WTC11 (cell line): ENCODE results near the gene ABCB7. TPM values are rescaled to one million over a fixed set of nuclear protein-coding genes. Genes with fewer than 3 reads are reported as not detected.

ENCODE experiments used
- ATAC-seq: fragments of 200-7000 bp; cut with Tn5 transposase; 2 replicates; pipeline ENCODE4 v1.10.0; 2021; ENCODE audit warnings: mild to moderate bottlenecking, moderate library complexity
- CTCF ChIA-PET: fragments of 300-600 bp; sonication (Branson Sonifier 250); formaldehyde crosslinking; loops from one replicate; lab custom pipeline; 2021; ENCODE audit warnings: antibody characterized with exemption; lab: Charles Lee
- POLR2A ChIA-PET: fragments of 350-600 bp; sonication (Branson Sonifier 250); formaldehyde crosslinking; loops from one replicate; lab custom pipeline; 2021; ENCODE audit warnings: antibody characterized with exemption; lab: Charles Lee
- DNase-seq: peaks from one replicate; pipeline ENCODE4 v3.0.0; 2021; ENCODE audit warnings: low spot score
- H3K27ac Mint-ChIP-seq: 2 replicates; pipeline ENCODE4 v1.8.0; 2021; ENCODE audit warnings: mixed read lengths
- H3K27me3 Mint-ChIP-seq: 2 replicates; pipeline ENCODE4 v1.8.0; 2021; ENCODE audit warnings: low read depth, mild to moderate bottlenecking, moderate library complexity, mixed read lengths
- H3K36me3 Mint-ChIP-seq: 2 replicates; pipeline ENCODE4 v1.8.0; 2021; ENCODE audit warnings: mixed read lengths
- H3K4me1 Mint-ChIP-seq: 2 replicates; pipeline ENCODE4 v1.8.0; 2022; ENCODE audit warnings: mixed read lengths
- H3K4me3 Mint-ChIP-seq: 2 replicates; pipeline ENCODE4 v1.8.0; 2021; ENCODE audit warnings: mild to moderate bottlenecking, moderate library complexity, mixed read lengths
- H3K9me3 Mint-ChIP-seq: 2 replicates; pipeline ENCODE4 v1.8.0; 2021; ENCODE audit warnings: mixed read lengths
- CREM ChIP-seq: sonication (generic); formaldehyde crosslinking; IDR thresholded peaks from 2 replicates; pipeline ENCODE4 v1.8.1; 2022; ENCODE audit warnings: mild to moderate bottlenecking, missing genetic modification reagents, moderate library complexity
- ESRRA ChIP-seq: sonication (generic); formaldehyde crosslinking; IDR thresholded peaks from 2 replicates; pipeline ENCODE4 v1.8.1; 2022; ENCODE audit warnings: mild to moderate bottlenecking, missing genetic modification reagents, borderline replicate concordance
- MXD4 ChIP-seq: fragments of 250-450 bp; sonication (Bioruptor Pico); IDR thresholded peaks from 2 replicates; pipeline ENCODE4 v1.8.0; 2021; ENCODE audit warnings: mild to moderate bottlenecking, moderate library complexity, borderline replicate concordance
- MYBL2 ChIP-seq: sonication (generic); formaldehyde crosslinking; IDR thresholded peaks from 2 replicates; pipeline ENCODE4 v1.8.1; 2023; ENCODE audit warnings: mild to moderate bottlenecking, moderate library complexity, missing genetic modification reagents
- NFE2L1 ChIP-seq: sonication (generic); formaldehyde crosslinking; IDR thresholded peaks from 2 replicates; pipeline ENCODE4 v1.8.1; 2023; ENCODE audit warnings: missing genetic modification reagents
- NR1H2 ChIP-seq: sonication (generic); formaldehyde crosslinking; IDR thresholded peaks from 2 replicates; pipeline ENCODE4 v1.9.0; 2021; ENCODE audit warnings: mild to moderate bottlenecking, moderate library complexity, missing genetic modification reagents
- TP53 ChIP-seq: sonication (generic); formaldehyde crosslinking; IDR thresholded peaks from 2 replicates; pipeline ENCODE4 v1.8.1; 2023; ENCODE audit warnings: mild to moderate bottlenecking, missing genetic modification reagents
- ZNF416 ChIP-seq: fragments of 250-450 bp; sonication (Bioruptor Pico); IDR thresholded peaks from 2 replicates; pipeline ENCODE4 v1.9.0; 2021; ENCODE audit warnings: mild to moderate bottlenecking, inconsistent platforms
- ZNF423 ChIP-seq: fragments of 250-450 bp; sonication (Bioruptor Pico); IDR thresholded peaks from 2 replicates; pipeline ENCODE4 v2.1.2; 2022; ENCODE audit warnings: mild to moderate bottlenecking, moderate library complexity
- total RNA-seq: library from RNA; stranded (reverse); gene quantifications from 3 replicates; pipeline ENCODE4 v1.2.3, GENCODE V29; 2021
- TF ChIP-seq, protein P1 (sequence below): sonication (generic); formaldehyde crosslinking; conservative IDR thresholded peaks from 2 replicates; pipeline ENCODE4 v1.8.1; 2023; ENCODE audit warnings: mild to moderate bottlenecking, low read depth, missing genetic modification reagents, moderate library complexity
- TF ChIP-seq, protein P2 (sequence below): sonication (generic); formaldehyde crosslinking; IDR thresholded peaks from 2 replicates; pipeline ENCODE4 v1.8.0; 2022; ENCODE audit warnings: mild to moderate bottlenecking, missing genetic modification reagents
- TF ChIP-seq, protein P3 (sequence below): fragments of 250-450 bp; sonication (Bioruptor Pico); IDR thresholded peaks from 2 replicates; pipeline ENCODE4 v1.9.0; 2021; ENCODE audit warnings: mild to moderate bottlenecking
- TF ChIP-seq, protein P4 (sequence below): fragments of 250-450 bp; sonication (Bioruptor Pico); IDR thresholded peaks from 2 replicates; pipeline ENCODE4 v1.8.0; 2021; ENCODE audit warnings: mild to moderate bottlenecking
- TF ChIP-seq, protein P5 (sequence below): sonication (generic); formaldehyde crosslinking; IDR thresholded peaks from 2 replicates; pipeline ENCODE4 v1.8.1; 2023; ENCODE audit warnings: mild to moderate bottlenecking, missing genetic modification reagents, borderline replicate concordance
- TF ChIP-seq, protein P6 (sequence below): sonication (generic); formaldehyde crosslinking; IDR thresholded peaks from 2 replicates; pipeline ENCODE4 v1.8.0; 2023; ENCODE audit warnings: missing genetic modification reagents, mild to moderate bottlenecking, borderline replicate concordance

ABCB7 gene
- total RNA-seq, 1 experiment from 2014 or later: 41.6 TPM

DNA sequence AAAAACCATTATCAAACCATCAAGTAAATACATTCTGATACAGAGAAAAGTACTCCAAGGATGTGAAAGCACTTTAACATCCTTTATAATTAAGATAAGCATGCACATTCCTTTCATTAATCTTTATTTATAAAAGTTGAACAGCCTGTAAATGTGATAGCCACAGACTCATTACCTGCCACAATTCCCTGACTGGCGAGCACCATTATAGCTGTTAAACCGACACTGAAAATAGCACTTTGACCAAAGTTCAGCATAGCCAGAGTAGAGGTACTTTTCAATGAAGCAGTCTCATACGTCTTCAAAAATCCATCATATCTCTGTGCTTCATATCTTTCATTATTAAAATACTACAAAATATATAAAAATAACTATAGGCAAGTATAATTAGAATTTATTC is 84.7 kb downstream of the ABCB7 start:
- CTCF ChIA-PET: no interaction called here
- H3K27me3 Mint-ChIP-seq: no peaks in the 10 kb centered on the region
- no peaks in the 10 kb centered on the region for H3K9me3 Mint-ChIP-seq
- H3K4me3 Mint-ChIP-seq: no peak overlapping the region
- H3K36me3 Mint-ChIP-seq: peaks cover 6% of the 10 kb centered on the region
- POLR2A ChIA-PET: no interaction called here
- DNase-seq (no peak), ATAC-seq (no peak)
- no peak overlapping the region for H3K27ac Mint-ChIP-seq
- H3K4me1 Mint-ChIP-seq: peaks cover 8% of the 10 kb centered on the region; the same call in 1 of the 2 replicates
- no peak for TF ChIP-seq MYBL2 (CRISPR knock-in tag)
- TF ChIP-seq, protein P1, sequence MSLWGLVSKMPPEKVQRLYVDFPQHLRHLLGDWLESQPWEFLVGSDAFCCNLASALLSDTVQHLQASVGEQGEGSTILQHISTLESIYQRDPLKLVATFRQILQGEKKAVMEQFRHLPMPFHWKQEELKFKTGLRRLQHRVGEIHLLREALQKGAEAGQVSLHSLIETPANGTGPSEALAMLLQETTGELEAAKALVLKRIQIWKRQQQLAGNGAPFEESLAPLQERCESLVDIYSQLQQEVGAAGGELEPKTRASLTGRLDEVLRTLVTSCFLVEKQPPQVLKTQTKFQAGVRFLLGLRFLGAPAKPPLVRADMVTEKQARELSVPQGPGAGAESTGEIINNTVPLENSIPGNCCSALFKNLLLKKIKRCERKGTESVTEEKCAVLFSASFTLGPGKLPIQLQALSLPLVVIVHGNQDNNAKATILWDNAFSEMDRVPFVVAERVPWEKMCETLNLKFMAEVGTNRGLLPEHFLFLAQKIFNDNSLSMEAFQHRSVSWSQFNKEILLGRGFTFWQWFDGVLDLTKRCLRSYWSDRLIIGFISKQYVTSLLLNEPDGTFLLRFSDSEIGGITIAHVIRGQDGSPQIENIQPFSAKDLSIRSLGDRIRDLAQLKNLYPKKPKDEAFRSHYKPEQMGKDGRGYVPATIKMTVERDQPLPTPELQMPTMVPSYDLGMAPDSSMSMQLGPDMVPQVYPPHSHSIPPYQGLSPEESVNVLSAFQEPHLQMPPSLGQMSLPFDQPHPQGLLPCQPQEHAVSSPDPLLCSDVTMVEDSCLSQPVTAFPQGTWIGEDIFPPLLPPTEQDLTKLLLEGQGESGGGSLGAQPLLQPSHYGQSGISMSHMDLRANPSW (CRISPR knock-in tag): no peak
- TF ChIP-seq CREM (CRISPR knock-in tag): no peak
- TF ChIP-seq NFE2L1 (CRISPR knock-in tag): no peak
- no peak for TF ChIP-seq ZNF416 (CRISPR knock-in tag)
- TF ChIP-seq ZNF423 (CRISPR knock-in tag): no peak
- TF ChIP-seq, protein P2, sequence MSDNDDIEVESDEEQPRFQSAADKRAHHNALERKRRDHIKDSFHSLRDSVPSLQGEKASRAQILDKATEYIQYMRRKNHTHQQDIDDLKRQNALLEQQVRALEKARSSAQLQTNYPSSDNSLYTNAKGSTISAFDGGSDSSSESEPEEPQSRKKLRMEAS (CRISPR knock-in tag): no peak
- TF ChIP-seq, protein P3, sequence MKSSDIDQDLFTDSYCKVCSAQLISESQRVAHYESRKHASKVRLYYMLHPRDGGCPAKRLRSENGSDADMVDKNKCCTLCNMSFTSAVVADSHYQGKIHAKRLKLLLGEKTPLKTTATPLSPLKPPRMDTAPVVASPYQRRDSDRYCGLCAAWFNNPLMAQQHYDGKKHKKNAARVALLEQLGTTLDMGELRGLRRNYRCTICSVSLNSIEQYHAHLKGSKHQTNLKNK (CRISPR knock-in tag): no peak
- TF ChIP-seq ESRRA (CRISPR knock-in tag): no peak
- TF ChIP-seq, protein P4, sequence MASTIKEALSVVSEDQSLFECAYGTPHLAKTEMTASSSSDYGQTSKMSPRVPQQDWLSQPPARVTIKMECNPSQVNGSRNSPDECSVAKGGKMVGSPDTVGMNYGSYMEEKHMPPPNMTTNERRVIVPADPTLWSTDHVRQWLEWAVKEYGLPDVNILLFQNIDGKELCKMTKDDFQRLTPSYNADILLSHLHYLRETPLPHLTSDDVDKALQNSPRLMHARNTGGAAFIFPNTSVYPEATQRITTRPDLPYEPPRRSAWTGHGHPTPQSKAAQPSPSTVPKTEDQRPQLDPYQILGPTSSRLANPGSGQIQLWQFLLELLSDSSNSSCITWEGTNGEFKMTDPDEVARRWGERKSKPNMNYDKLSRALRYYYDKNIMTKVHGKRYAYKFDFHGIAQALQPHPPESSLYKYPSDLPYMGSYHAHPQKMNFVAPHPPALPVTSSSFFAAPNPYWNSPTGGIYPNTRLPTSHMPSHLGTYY: no peak
- TF ChIP-seq, all 79 proteins: peak for 0

DNA sequence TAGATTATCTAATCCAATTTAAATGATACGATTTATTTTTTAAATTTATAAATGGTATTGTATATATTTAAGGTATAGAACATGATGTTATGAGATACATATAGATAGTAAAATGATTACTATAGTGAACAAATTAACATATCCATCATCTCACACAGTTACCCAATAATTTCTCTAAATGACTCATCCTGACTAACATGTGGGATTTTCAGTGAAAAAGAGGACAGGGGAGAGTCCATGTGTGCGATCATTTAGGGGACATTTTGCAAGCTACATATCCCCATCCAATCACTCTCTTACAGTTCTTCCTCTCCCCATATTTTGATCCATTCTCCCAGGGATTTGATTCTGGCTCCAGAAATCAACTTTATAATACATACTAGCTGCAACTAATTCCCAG is 88.2 kb downstream of the ABCB7 start:
- CTCF ChIA-PET: interaction anchor here (1.4 kb wide), 1 partner anchor 206 kb away, joined by 4 read pairs; the partner anchor contains the start of gene UPRT

More for the DNA sequence above, 88.2 kb downstream of the ABCB7 start:
- ATAC-seq: no peak
- H3K27ac Mint-ChIP-seq: no peak overlapping the region
- POLR2A ChIA-PET: no interaction called here
- no peaks in the 10 kb centered on the region for H3K9me3 Mint-ChIP-seq
- TF ChIP-seq NR1H2 (CRISPR knock-in tag) (no peak), MXD4 (CRISPR knock-in tag) (no peak), TP53 (CRISPR knock-in tag) (no peak)
- TF ChIP-seq, protein P1 (CRISPR knock-in tag): no peak
- TF ChIP-seq, protein P5, sequence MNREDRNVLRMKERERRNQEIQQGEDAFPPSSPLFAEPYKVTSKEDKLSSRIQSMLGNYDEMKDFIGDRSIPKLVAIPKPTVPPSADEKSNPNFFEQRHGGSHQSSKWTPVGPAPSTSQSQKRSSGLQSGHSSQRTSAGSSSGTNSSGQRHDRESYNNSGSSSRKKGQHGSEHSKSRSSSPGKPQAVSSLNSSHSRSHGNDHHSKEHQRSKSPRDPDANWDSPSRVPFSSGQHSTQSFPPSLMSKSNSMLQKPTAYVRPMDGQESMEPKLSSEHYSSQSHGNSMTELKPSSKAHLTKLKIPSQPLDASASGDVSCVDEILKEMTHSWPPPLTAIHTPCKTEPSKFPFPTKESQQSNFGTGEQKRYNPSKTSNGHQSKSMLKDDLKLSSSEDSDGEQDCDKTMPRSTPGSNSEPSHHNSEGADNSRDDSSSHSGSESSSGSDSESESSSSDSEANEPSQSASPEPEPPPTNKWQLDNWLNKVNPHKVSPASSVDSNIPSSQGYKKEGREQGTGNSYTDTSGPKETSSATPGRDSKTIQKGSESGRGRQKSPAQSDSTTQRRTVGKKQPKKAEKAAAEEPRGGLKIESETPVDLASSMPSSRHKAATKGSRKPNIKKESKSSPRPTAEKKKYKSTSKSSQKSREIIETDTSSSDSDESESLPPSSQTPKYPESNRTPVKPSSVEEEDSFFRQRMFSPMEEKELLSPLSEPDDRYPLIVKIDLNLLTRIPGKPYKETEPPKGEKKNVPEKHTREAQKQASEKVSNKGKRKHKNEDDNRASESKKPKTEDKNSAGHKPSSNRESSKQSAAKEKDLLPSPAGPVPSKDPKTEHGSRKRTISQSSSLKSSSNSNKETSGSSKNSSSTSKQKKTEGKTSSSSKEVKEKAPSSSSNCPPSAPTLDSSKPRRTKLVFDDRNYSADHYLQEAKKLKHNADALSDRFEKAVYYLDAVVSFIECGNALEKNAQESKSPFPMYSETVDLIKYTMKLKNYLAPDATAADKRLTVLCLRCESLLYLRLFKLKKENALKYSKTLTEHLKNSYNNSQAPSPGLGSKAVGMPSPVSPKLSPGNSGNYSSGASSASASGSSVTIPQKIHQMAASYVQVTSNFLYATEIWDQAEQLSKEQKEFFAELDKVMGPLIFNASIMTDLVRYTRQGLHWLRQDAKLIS (CRISPR knock-in tag): no peak
- TF ChIP-seq, protein P6, sequence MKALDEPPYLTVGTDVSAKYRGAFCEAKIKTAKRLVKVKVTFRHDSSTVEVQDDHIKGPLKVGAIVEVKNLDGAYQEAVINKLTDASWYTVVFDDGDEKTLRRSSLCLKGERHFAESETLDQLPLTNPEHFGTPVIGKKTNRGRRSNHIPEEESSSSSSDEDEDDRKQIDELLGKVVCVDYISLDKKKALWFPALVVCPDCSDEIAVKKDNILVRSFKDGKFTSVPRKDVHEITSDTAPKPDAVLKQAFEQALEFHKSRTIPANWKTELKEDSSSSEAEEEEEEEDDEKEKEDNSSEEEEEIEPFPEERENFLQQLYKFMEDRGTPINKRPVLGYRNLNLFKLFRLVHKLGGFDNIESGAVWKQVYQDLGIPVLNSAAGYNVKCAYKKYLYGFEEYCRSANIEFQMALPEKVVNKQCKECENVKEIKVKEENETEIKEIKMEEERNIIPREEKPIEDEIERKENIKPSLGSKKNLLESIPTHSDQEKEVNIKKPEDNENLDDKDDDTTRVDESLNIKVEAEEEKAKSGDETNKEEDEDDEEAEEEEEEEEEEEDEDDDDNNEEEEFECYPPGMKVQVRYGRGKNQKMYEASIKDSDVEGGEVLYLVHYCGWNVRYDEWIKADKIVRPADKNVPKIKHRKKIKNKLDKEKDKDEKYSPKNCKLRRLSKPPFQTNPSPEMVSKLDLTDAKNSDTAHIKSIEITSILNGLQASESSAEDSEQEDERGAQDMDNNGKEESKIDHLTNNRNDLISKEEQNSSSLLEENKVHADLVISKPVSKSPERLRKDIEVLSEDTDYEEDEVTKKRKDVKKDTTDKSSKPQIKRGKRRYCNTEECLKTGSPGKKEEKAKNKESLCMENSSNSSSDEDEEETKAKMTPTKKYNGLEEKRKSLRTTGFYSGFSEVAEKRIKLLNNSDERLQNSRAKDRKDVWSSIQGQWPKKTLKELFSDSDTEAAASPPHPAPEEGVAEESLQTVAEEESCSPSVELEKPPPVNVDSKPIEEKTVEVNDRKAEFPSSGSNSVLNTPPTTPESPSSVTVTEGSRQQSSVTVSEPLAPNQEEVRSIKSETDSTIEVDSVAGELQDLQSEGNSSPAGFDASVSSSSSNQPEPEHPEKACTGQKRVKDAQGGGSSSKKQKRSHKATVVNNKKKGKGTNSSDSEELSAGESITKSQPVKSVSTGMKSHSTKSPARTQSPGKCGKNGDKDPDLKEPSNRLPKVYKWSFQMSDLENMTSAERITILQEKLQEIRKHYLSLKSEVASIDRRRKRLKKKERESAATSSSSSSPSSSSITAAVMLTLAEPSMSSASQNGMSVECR (CRISPR knock-in tag): no peak
- H3K27me3 Mint-ChIP-seq: no peaks in the 10 kb centered on the region
- no peak for DNase-seq
- H3K4me1 Mint-ChIP-seq: peaks cover 8% of the 10 kb centered on the region; the same call in 1 of the 2 replicates
- H3K36me3 Mint-ChIP-seq: no peaks in the 10 kb centered on the region
- H3K4me3 Mint-ChIP-seq: no peak overlapping the region
